AG04449 (cell line): ENCODE results near the gene PPP5C.

ENCODE experiments used
- CTCF ChIA-PET: fragments of 350-600 bp; formaldehyde crosslinking; extraction: SDS; loops from one replicate; lab custom pipeline; 2021; ENCODE audit warnings: antibody characterized with exemption; lab: Yijun Ruan, JAX
- POLR2A ChIA-PET: fragments of 400-600, 350-600 bp; formaldehyde crosslinking; extraction: SDS; loops from one replicate; lab custom pipeline; 2020; ENCODE audit warnings: antibody characterized with exemption, inconsistent platforms; lab: Yijun Ruan, JAX
- DNase-seq: peaks from one replicate; pipeline ENCODE4 v3.0.0-alpha.2; 2010; ENCODE audit warnings: low read depth, low spot score
- H3K4me3 ChIP-seq: 2 replicates; pipeline ENCODE4 v1.5.1; 2011; ENCODE audit warnings: low read depth, mild to moderate bottlenecking, control low read depth, low read length
- TF ChIP-seq, protein P1 (sequence below): IDR thresholded peaks from one replicate; pipeline ENCODE4 v1.5.1; 2011; ENCODE audit warnings: mild to moderate bottlenecking, moderate library complexity, low read length, control low read depth, inconsistent platforms; ENCODE audit not compliant: insufficient read depth; ENCODE audit errors: missing control alignments

The PPP5C gene

DNA sequence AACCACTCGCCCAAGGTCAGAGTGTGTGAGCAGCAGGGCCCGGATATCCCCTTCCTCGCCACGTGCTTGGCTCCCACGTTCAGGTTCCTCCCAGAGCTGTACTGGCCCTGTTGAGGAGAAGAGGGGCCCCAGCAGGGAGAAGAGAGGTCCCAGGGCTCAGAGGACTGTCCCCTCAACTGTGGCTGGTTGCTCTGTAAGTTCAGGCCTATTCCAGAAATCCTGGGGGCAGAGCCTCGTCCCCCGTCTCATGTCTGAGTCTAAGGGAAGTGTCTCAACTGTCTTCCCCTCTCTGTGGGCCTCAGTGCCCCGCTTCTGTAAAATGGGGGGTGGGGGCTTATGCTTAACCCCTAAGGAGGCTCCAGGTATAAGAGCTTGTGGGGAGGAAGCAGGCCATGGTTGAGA is 3.9 kb downstream of the PPP5C start:
- TF ChIP-seq, protein P1, sequence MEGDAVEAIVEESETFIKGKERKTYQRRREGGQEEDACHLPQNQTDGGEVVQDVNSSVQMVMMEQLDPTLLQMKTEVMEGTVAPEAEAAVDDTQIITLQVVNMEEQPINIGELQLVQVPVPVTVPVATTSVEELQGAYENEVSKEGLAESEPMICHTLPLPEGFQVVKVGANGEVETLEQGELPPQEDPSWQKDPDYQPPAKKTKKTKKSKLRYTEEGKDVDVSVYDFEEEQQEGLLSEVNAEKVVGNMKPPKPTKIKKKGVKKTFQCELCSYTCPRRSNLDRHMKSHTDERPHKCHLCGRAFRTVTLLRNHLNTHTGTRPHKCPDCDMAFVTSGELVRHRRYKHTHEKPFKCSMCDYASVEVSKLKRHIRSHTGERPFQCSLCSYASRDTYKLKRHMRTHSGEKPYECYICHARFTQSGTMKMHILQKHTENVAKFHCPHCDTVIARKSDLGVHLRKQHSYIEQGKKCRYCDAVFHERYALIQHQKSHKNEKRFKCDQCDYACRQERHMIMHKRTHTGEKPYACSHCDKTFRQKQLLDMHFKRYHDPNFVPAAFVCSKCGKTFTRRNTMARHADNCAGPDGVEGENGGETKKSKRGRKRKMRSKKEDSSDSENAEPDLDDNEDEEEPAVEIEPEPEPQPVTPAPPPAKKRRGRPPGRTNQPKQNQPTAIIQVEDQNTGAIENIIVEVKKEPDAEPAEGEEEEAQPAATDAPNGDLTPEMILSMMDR: no peak
- no peak for DNase-seq
- POLR2A ChIA-PET: no interaction called here
- CTCF ChIA-PET: interaction anchor here (0.9 to 1.5 kb wide), 2 partner anchors 23 to 70 kb away, joined by 4 read pairs; no protein-coding TSS in a partner anchor
- no peak overlapping the region for H3K4me3 ChIP-seq

DNA sequence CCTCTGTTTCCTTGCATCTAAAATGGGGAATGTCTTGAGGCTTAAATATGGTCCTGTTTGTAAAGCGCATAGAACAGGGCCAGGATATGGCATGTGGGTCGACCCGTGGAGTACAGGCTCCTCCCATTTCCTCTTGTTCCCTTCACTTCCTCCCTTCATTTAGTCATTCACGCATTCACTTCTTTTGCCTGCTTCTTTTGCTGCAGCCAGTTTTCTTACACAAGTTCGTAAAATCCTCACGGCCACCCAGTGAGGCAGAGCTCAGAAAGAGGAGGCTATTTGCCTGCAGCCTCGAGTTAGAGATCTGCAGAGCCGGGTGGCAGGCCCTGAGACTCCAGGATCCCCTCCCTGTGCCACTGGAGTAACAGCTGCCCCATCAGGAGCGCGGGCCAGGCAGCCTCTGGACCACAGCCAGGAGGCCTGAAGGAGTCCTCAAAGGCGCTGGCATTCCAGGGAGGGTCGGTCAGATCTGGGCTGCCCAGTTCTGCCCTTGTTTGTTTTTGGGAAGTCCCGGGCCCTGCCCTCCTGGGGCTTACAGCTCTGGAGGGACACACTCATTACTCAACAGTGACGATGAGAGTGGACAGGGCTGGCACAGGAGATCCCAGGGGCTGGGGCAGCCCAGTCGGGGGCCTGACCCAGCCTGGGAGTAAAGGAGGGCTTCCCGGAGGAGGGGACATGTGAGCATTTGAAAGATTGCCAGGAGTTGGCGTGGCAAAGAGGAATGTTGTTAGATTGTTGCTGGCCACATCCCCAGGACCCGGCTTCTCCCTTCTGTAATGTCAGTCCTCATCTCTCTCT is 4.6 kb downstream of the PPP5C start:
- CTCF ChIA-PET: interaction anchor here (0.9 to 1.5 kb wide), 2 partner anchors 23 to 71 kb away, joined by 4 read pairs; no protein-coding TSS in a partner anchor
- DNase-seq: no peak
- H3K4me3 ChIP-seq: no peak overlapping the region
- POLR2A ChIA-PET: no interaction called here
- TF ChIP-seq, protein P1: no peak

DNA sequence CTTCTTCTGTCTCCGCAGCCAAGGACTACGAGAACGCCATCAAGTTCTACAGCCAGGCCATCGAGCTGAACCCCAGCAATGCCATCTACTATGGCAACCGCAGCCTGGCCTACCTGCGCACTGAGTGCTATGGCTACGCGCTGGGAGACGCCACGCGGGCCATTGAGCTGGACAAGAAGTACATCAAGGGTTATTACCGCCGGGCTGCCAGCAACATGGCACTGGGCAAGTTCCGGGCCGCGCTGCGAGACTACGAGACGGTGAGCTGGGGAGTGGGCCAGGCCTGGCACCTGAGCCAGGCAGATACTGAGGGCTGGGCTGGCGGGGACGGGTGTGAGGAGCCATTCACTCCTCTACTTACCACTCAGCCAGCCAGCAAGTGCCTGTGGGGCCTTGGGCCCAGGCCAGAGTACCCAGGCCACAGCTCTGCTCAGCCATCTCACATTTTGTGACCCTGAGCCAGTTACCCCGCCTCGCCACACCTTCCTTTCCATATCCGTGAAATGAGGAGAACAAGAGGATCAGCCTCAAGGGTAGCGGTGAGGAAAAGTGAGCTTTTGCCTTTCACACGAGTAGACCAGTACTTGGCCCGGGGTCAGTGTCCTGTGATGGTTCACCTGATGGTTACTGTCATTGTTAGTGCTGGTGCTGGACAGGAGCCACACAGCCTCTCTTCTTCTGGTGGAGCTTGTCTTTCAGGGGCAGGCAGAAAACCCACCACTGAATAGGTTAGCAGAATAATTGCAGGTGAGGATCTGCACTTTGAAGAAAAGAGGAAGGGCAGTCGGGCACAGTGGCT is 7.0 kb downstream of the PPP5C start:
- CTCF ChIA-PET: interaction anchor here (1.7 kb wide), 1 partner anchor 41 kb away, joined by 8 read pairs; no protein-coding TSS in a partner anchor
- TF ChIP-seq, protein P1: no peak
- DNase-seq: no peak
- POLR2A ChIA-PET: no interaction called here
- H3K4me3 ChIP-seq: no peak overlapping the region

DNA sequence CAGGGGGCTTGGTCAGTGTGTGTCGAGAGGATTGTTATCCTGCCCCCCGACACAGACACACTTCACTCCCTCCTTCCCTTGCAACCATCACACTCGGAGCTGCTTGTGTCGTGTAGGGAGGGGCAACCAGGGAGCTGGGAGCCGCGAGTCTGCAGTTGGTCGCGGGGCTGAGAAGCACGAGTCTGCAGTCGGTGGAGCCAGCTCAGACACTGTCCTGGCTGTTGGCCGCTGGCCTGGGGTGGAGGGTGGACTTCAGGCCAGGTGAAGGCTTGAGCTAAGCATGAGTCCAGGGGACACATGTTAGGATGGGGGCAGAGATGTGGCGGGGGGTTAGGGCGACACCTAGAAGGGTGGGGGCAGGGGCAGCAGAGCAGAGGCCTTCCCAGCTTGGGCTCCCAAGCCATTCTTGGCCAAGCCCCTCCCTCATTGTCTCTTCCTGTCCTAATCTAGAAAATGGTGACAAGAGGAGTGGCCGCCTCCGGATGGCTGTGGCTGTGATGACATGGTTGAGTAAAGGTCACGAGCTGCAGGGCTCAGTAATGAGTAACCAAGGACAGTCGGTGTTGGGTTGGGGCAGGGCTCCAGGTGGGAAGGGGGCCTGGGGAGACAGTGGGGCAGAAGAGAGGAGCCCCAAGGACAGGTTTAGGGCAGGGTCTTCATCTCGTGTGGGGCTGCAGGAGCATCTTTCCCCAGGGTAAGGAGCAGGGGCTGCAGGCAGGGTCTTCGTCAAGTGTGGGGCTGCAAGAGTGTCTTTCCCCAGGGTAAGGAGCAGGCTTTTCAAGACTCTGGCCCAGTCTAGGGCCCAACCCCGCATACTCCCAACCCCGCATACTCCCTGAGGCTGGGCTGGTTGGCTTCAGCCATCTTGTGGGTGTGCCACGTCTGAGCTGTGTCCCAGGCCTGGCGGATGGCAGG is 8.6 kb downstream of the PPP5C start:
- DNase-seq: no peak
- POLR2A ChIA-PET: no interaction called here
- no peak overlapping the region for H3K4me3 ChIP-seq
- TF ChIP-seq, protein P1: no peak
- CTCF ChIA-PET: interaction anchor here (1.1 to 3.1 kb wide), 3 partner anchors 9 to 45 kb away, joined by 3 to 26 read pairs (median 3); partner anchors contain the start of gene PPP5C

DNA sequence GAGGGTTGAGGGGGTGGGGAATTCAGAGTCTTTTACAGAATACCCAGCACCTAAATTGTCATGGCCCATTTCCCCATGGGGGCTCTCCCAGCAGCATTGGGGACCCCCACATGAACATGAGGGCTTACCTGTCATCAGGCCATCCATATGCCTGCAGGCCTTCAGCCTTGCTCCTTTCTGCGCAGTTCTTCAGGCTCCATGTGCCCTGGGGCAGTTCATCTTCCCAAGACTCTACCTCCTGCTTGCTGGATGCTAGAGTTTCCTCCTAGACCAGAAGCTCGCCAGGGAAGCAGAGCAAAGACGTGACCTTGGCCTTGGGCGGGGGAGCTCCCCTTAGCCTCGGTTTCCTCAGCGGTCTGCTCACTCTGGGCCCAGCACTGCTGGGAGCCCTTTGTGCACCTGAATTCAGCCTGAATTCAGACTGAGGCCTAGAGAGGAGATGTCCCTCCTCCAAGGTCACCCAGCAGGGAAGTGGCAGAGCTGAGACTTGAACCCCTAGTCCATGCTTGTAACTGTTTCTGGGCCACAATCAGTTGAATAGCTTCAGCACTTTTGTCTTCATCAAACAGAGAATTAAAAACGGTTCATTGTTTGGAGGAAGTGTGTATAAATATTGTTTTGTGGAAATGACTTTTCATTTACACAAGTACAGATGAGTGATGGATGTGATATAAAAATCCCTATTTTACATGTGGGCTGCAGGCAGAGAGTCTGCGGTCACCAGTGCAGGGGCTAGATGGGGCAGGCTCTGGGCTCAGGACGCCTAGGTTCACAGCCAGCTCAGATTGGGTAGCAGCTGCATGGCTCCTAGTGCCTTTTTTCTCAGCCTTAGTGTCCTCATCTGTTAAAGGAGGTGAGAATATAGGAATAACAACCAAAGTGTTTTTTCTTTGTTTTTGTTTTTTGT is 9.5 kb downstream of the PPP5C start:
- CTCF ChIA-PET: interaction anchor here (0.9 to 3.1 kb wide), 5 partner anchors 10 to 46 kb away, joined by 3 to 26 read pairs (median 3); partner anchors contain the start of gene PPP5C
- H3K4me3 ChIP-seq: no peak overlapping the region
- TF ChIP-seq, protein P1: no peak
- no peak for DNase-seq
- POLR2A ChIA-PET: no interaction called here
